ENCODE data around the gene TBC1D30.

The TBC1D30 gene

DNA sequence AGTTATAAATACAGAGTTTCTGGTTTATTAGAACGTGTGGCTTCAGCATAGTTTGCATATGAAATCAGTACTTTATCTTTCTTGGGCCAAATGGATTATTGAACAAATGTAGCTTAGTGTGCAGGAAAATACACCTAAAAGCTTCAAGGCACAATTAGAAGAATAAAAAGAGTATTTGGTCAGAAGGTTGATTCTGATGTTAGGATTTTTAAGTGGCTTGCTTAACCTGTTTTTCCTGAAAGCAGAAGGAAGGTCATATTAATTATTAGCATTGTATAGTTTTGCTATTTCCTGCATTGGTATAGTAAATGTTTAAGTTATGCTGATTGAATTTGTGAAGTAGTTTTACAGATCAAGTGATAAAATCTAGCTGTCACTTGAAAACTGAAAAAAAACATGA is 34.3 kb upstream of the TBC1D30 start:
- ATAC-seq (ENCODE audit: low read depth) (no peak), DNase-seq (ENCODE audit: low spot score) (no peak)
- Histone ChIP-seq H3K36me3 (ENCODE audit: low read depth) (no peaks in the 10 kb centered on the region), H3K27me3 (ENCODE audit: insufficient read depth, poor library complexity, severe bottlenecking) (no peaks in the 10 kb centered on the region), H3K27ac (ENCODE audit: poor library complexity, severe bottlenecking) (no peak overlapping the region), H3K9me3 (ENCODE audit: severe bottlenecking) (no peaks in the 10 kb centered on the region), H3K4me3 (ENCODE audit: severe bottlenecking) (no peak overlapping the region), H3K4me1 (ENCODE audit: insufficient read depth, poor library complexity, severe bottlenecking) (no peaks in the 10 kb centered on the region)
- TF ChIP-seq, protein P1, sequence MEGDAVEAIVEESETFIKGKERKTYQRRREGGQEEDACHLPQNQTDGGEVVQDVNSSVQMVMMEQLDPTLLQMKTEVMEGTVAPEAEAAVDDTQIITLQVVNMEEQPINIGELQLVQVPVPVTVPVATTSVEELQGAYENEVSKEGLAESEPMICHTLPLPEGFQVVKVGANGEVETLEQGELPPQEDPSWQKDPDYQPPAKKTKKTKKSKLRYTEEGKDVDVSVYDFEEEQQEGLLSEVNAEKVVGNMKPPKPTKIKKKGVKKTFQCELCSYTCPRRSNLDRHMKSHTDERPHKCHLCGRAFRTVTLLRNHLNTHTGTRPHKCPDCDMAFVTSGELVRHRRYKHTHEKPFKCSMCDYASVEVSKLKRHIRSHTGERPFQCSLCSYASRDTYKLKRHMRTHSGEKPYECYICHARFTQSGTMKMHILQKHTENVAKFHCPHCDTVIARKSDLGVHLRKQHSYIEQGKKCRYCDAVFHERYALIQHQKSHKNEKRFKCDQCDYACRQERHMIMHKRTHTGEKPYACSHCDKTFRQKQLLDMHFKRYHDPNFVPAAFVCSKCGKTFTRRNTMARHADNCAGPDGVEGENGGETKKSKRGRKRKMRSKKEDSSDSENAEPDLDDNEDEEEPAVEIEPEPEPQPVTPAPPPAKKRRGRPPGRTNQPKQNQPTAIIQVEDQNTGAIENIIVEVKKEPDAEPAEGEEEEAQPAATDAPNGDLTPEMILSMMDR (IDR thresholded peaks at IDR 0.05; ENCODE audit: poor library complexity, severe bottlenecking): no peak

DNA sequence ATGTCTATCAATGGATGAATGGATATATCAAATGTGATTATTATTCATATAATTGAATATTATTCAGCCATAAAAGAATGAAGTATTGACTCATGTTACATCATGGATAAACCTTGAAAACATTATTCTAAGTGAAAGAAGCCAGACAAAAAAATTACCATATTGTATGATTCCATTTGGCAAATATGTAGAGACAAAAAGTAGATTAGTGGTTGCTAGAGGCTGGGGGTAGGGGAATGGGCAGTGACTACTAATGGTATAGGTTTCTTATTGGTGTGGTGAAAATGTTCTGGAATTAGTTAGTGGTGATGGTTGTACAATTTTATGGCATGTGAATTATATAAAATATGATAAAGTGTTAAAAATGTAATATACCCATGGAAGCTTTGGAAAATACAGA is 33.4 kb upstream of the TBC1D30 start:
- H3K36me3 ChIP-seq (ENCODE audit: low read depth): no peaks in the 10 kb centered on the region
- TF ChIP-seq, protein P1 (IDR thresholded peaks at IDR 0.05; ENCODE audit: poor library complexity, severe bottlenecking): no peak
- no peak for DNase-seq (ENCODE audit: low spot score)
- no peak for ATAC-seq (ENCODE audit: low read depth)
- peaks cover 3% of the 10 kb centered on the region for H3K4me1 ChIP-seq (ENCODE audit: insufficient read depth, poor library complexity, severe bottlenecking)
- H3K27me3 ChIP-seq (ENCODE audit: insufficient read depth, poor library complexity, severe bottlenecking): no peaks in the 10 kb centered on the region
- no peaks in the 10 kb centered on the region for H3K9me3 ChIP-seq (ENCODE audit: severe bottlenecking)
- no peak overlapping the region for H3K27ac ChIP-seq (ENCODE audit: poor library complexity, severe bottlenecking)
- no peak overlapping the region for H3K4me3 ChIP-seq (ENCODE audit: severe bottlenecking)

DNA sequence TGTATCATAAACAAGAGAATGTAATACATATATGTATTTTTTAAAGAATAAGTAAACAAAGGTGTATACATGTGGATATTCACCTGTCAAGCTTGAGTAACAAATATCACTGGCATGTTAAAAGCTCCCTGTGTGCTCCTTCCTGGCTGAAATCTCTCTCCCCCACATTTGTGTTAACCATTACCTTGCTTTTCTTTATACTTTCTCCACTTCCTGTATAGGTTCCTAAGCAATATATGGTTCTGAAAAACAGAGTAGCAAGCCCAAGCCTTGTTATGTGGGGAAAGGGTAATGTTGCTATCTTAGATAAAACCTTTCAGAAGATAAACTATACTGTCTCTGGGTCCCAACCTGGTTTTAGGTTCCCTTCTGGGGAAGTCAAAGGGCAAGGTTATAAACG is 32.3 kb upstream of the TBC1D30 start:
- Histone ChIP-seq H3K9me3 (ENCODE audit: severe bottlenecking) (no peaks in the 10 kb centered on the region), H3K36me3 (ENCODE audit: low read depth) (no peaks in the 10 kb centered on the region), H3K4me3 (ENCODE audit: severe bottlenecking) (no peak overlapping the region), H3K27me3 (ENCODE audit: insufficient read depth, poor library complexity, severe bottlenecking) (no peaks in the 10 kb centered on the region), H3K27ac (ENCODE audit: poor library complexity, severe bottlenecking) (no peak overlapping the region), H3K4me1 (ENCODE audit: insufficient read depth, poor library complexity, severe bottlenecking) (peaks cover 4% of the 10 kb centered on the region)
- no peak for ATAC-seq (ENCODE audit: low read depth)
- TF ChIP-seq, protein P1 (IDR thresholded peaks at IDR 0.05; ENCODE audit: poor library complexity, severe bottlenecking): no peak
- no peak for DNase-seq (ENCODE audit: low spot score)

DNA sequence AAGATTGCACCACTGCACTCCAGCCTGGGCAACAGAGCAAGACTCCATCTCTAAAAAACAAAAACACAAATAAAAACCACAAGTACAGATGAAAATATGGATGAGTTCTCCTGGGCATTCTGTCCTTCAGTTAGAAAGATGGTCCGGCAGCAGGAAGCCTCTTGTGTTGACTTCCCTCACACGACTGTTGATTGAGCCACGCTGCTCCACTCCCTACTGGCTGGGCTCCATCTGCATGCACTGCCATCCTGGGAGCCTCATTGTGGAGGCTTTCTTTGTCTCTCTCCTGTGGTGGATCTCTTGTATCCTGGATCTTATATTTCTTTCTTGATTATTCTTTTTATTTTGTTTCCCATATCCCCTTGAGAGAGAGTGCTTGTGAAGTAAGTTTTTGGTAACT is 30.8 kb upstream of the TBC1D30 start:
- peaks cover 4% of the 10 kb centered on the region for H3K4me1 ChIP-seq (ENCODE audit: insufficient read depth, poor library complexity, severe bottlenecking)

DNA sequence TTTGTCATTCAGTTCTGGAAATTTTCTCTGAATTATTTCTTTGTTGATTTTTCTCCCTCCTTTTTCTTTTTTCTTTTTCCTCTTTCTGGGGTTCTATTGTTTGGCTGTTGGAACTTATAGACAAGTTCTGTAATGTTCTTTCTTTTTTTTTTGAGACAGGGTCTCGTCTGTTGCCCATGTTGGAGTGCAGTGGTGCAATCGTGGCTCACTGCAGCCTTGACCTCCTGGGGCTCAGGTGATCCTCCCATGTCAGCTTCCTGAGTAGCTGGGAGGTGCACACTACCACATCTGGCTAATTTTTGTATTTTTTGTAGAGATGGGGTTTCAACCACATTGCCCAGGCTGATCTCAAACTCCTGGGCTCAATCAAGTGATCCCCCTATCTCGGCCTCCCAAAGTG is 30.1 kb upstream of the TBC1D30 start:
- Histone ChIP-seq H3K36me3 (ENCODE audit: low read depth) (no peaks in the 10 kb centered on the region), H3K9me3 (ENCODE audit: severe bottlenecking) (no peaks in the 10 kb centered on the region), H3K27ac (ENCODE audit: poor library complexity, severe bottlenecking) (no peak overlapping the region), H3K27me3 (ENCODE audit: insufficient read depth, poor library complexity, severe bottlenecking) (no peaks in the 10 kb centered on the region), H3K4me1 (ENCODE audit: insufficient read depth, poor library complexity, severe bottlenecking) (peaks cover 4% of the 10 kb centered on the region), H3K4me3 (ENCODE audit: severe bottlenecking) (no peak overlapping the region)
- no peak for DNase-seq (ENCODE audit: low spot score)
- TF ChIP-seq, protein P1 (IDR thresholded peaks at IDR 0.05; ENCODE audit: poor library complexity, severe bottlenecking): no peak
- no peak for ATAC-seq (ENCODE audit: low read depth)

More for the DNA sequence above, 30.8 kb upstream of the TBC1D30 start:
- Histone ChIP-seq H3K4me3 (ENCODE audit: severe bottlenecking) (no peak overlapping the region), H3K27me3 (ENCODE audit: insufficient read depth, poor library complexity, severe bottlenecking) (no peaks in the 10 kb centered on the region), H3K9me3 (ENCODE audit: severe bottlenecking) (no peaks in the 10 kb centered on the region), H3K36me3 (ENCODE audit: low read depth) (no peaks in the 10 kb centered on the region), H3K27ac (ENCODE audit: poor library complexity, severe bottlenecking) (no peak overlapping the region)
- ATAC-seq (ENCODE audit: low read depth) (no peak), DNase-seq (ENCODE audit: low spot score) (no peak)
- TF ChIP-seq, protein P1 (IDR thresholded peaks at IDR 0.05; ENCODE audit: poor library complexity, severe bottlenecking): no peak

Data from RWPE2 (cell line).